ENCODE results near the gene B3GNT3.
"Not testable (repeated sequence)": the region's sequence is repeated elsewhere in the genome, so short reads cannot be mapped to it uniquely, and the experiment has no call there.

The B3GNT3 gene

DNA sequence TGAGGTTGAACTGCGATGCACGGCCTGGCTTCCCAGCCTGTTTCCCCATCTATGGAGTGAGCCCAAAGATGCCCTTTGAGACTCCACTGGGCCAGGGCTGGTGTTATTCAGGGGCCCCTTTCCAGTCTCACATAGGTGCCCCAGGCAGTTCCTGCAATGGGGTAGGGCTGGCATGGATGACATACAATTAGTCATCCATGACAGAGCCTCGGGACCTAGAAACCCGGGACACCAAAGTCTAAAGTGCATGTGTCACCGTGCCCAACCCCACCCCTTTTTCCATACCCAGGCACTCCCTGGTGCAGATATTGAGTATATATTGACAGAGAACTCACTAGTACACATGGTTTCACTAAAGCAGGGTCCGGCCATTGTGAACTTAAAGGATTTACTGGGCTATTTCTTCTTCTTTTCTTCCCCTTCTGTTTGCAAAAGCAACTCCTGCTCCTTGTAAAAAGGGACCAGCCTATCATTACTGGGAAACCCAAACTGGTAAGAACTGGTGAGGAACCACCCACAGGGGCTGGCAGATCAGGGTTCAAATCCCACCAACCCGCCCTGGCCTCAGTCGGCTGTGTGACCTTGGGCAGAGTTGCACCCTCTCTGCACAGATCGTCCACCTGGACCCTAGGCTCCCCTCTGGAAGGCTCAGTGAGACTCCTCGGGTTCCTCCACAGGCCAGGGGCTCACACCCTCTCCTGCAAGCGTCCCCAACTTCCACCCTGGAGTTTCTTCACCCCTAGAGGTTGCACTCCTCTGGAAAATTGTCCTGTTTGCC is 2.7 kb downstream of the B3GNT3 start:
- DNase-seq (ENCODE audit: low spot score), result peak; percentile 92

GRCh38 chr19:17798599-17798998 is 3.7 kb downstream of the B3GNT3 start:
- not testable (repeated sequence) for DNase-seq (ENCODE audit: low spot score)

DNA sequence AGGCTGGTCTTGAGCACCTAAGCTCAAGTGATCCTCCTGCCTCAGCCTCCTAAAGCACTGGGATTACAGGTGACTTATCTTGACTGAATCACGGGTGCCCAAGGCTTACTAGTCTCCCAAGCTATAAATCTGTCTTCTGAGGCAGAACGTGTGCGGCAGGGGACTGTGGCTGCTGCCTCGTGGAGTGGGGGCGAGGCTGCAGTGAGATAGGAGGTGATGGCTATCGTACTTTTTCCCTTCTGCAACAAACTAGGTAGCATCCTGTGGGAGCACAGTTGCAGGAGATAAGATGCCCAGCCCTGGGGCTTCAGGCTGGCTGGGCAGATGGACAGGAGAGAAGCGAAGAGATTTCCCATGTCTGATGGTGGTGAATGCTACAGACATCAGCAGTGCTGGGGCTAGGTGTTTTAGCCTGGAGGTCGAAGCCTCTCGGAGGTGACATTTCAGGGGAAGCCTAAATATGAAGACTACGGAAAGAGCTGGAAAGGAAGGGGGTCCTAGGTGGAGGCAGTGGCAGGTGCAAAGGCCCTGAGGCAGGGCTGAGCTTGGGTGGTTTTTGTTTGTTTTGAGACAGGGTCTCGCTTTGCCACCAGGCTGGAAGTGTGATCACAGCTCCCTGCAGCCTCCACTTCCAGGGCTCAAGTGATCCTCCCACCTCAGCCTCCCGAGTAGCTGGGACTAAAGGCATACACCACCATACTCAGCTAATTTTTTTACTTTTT is 7.4 kb downstream of the B3GNT3 start:
- DNase-seq (ENCODE audit: low spot score), result no peak

- no peak for DNase-seq (ENCODE audit: low spot score)
These were observed 8.4 kb downstream of the B3GNT3 start for GRCh38 chr19:17803264-17803896.

DNA sequence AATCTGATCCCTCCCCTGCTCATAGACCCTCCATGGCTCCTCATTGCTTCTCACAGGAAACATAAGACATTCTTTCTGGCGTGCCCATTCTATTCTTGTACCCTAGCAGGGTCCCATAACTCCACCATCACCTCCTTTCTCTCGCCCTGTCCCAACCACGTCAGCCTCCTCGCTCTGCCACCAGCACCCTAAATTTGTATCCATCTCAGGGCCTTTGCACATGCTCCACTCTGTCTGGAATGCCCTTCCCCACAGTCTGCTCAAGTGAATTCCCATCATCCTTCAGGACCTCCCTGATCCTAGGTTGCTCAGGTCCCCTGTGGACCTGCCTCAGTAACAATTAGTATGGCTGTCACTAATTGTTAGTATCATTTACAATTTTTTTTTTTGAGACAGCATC is 10.5 kb downstream of the B3GNT3 start:
- DNase-seq (ENCODE audit: low spot score), result no peak

GRCh38 chr19:17806945-17807344 is 12.0 kb downstream of the B3GNT3 start:
- peak; percentile 41 for DNase-seq (ENCODE audit: low spot score)

DNA sequence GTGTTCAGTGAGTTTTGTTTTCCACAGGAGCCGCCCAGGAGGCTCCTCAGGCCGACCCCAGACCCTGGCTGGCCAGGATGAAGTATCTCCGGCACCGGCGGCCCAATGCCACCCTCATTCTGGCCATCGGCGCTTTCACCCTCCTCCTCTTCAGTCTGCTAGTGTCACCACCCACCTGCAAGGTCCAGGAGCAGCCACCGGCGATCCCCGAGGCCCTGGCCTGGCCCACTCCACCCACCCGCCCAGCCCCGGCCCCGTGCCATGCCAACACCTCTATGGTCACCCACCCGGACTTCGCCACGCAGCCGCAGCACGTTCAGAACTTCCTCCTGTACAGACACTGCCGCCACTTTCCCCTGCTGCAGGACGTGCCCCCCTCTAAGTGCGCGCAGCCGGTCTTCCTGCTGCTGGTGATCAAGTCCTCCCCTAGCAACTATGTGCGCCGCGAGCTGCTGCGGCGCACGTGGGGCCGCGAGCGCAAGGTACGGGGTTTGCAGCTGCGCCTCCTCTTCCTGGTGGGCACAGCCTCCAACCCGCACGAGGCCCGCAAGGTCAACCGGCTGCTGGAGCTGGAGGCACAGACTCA is 12.9 kb downstream of the B3GNT3 start:
- no peak for DNase-seq (ENCODE audit: low spot score)

DNA sequence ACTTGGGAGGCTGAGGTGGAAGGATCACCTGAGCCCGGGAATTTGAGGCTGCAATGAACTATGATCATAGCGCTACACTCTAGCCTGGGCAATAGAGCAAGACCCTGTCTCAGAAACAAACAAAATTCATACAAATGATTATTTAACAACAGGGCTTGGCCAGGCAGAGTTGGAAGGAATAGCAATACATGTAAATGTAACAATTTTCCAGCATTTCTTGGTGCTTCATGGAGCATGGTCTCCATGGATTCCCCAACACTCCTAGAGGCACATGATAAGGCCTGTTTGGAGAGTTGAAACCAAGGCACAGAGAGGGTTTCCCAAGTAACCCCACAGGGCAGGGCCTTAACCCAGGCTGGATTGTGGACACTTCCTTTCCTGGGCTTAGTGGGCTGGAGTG is 16.2 kb downstream of the B3GNT3 start:
- DNase-seq (ENCODE audit: low spot score), result no peak

DNA sequence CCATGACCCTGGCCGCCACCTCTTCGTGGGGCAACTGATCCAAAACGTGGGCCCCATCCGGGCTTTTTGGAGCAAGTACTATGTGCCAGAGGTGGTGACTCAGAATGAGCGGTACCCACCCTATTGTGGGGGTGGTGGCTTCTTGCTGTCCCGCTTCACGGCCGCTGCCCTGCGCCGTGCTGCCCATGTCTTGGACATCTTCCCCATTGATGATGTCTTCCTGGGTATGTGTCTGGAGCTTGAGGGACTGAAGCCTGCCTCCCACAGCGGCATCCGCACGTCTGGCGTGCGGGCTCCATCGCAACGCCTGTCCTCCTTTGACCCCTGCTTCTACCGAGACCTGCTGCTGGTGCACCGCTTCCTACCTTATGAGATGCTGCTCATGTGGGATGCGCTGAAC is 16.7 kb downstream of the B3GNT3 start:
- no peak for DNase-seq (ENCODE audit: low spot score)

- DNase-seq (ENCODE audit: low spot score), result no peak
These were observed 17.2 kb downstream of the B3GNT3 start for GRCh38 chr19:17812099-17812498.

- DNase-seq (ENCODE audit: low spot score), result no peak
These were observed 22.9 kb downstream of the B3GNT3 start for GRCh38 chr19:17817668-17818363.

DNA sequence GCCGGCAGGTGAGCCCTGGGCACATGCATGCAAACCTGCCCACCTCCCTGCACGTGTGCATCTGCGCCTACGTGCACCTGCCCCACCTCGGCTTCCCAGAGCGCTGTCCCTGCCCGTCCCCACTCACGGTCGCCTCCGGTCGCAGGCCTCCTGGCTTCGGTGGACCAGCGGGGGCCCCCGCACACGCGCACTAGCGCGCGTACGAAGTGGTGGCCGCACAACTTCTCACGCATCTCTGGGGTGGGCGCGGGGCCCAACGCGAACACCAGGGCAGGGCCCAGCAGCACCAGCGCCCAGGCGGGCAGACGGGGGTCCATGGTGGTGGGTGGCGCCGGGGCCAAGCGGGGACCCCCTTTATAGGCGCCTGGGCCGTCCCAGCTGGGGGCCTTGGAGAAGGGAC is 26.3 kb downstream of the B3GNT3 start, which contains the start of gene INSL3:
INSL3 (minus strand) TSS at position 330 of the 400 bp plus-strand sequence; CDS start at position 317, 13 bp downstream.
- DNase-seq (ENCODE audit: low spot score), result no peak

- DNase-seq (ENCODE audit: low spot score), result no peak
These were observed 29.4 kb downstream of the B3GNT3 start for GRCh38 chr19:17824339-17824738.

DNA sequence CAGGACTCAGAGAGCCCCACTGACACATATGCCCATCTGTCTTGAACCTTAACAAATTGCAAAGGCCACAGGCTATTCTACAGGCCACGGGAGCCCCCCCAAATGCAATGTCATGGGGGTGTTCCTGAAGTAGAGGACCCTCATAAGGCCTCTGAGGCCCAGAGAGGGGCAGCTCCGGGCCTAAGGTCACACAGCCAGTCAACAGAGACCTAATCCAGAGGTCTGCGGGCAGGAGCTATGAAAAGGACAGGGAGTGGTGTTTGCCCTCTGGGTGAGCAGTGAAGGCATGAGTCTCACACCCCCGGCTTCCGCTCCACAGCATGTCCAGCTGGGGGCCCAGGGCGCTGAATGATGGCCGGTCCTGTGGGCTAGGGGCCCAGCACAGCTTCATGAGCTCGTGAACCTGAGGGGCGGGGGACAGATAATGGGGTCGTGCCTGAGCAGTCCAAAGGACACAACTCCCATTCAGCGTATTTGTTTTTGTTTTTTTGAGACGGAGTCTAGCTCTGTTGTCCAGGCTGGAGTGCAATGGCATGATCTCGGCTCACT is 31.6 kb downstream of the B3GNT3 start:
- DNase-seq (ENCODE audit: low spot score), result no peak

DNA sequence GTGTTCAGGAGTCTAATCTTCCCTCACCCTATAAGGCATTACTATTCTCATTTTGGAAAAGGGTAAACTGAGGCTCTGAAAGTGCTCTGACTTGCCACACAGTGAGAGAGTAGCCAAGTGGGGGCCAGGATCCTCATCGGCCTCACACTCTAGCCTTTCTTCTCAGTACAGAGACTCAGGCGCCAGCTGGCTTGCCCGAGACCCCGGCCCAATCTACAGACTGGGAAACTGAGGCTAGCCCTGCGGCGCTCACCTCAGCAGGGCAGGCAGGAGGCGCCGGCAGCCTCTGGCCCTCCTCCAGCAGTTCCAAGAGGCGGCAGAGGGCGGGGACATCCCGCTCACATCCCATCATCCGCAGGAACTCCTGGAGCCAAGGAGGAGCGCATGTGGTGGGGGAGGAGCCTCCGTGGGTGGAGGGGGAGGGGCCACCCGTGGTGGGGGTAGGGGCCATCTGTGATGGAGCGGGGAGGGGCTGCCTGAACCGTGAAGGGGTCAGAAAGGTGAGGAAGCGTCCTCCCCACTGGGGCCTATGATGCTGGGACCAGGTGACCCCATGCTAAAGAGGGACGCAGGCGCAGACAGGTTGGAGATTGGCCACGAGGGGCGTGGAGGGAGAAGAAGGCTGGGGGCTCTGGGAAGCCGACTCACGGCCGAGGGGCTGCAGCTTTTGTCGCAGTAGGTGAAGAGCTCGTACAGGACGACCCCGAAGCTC is 35.1 kb downstream of the B3GNT3 start:
- DNase-seq (ENCODE audit: low spot score), result peak; percentile 74

DNA sequence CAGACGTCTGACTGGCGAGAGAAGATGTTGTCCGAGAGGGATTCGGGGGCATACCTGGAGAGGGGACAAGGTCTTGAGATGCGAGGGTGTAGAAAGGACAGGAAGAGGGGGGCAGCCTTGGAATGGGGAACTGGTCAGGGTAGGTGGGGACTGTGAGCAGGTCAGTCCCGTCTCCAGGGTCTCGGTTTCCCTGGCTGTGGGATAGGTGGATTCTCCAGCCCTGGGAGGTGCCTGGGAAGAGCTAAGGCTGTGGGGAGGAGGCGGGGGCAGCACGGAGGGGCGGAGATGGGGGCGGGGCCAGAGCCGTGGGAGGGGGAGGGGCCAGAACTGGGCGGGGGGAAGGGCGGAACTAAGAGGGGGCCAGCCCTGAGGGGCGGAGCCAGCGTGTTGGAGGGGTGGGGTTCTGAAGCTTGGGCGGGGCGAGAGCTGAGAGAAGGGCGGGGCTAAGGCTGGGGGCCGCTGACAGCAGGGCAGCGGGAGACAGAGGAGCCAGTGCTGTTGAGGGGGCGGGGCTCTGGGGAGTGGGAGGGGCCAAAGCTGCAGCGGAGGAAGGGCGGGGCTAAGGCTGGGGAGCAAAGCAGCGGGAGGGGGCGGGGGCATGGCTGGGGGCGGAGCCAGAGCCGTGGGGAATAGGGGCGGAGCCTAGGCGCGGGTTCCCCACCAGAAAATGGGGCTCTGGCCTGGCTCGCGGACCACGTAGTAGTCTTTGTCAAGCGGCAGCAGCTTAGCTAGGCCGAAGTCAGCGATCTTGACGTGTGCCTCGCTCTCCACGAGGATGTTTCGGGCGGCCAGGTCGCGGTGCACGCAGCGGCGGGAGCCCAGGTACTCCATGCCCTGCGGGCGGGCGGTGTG is 35.9 kb downstream of the B3GNT3 start:
- peak; percentile 83 for DNase-seq (ENCODE audit: low spot score)

- DNase-seq (ENCODE audit: low spot score), result no peak
These were observed 36.5 kb downstream of the B3GNT3 start for GRCh38 chr19:17831419-17831888.

DNA sequence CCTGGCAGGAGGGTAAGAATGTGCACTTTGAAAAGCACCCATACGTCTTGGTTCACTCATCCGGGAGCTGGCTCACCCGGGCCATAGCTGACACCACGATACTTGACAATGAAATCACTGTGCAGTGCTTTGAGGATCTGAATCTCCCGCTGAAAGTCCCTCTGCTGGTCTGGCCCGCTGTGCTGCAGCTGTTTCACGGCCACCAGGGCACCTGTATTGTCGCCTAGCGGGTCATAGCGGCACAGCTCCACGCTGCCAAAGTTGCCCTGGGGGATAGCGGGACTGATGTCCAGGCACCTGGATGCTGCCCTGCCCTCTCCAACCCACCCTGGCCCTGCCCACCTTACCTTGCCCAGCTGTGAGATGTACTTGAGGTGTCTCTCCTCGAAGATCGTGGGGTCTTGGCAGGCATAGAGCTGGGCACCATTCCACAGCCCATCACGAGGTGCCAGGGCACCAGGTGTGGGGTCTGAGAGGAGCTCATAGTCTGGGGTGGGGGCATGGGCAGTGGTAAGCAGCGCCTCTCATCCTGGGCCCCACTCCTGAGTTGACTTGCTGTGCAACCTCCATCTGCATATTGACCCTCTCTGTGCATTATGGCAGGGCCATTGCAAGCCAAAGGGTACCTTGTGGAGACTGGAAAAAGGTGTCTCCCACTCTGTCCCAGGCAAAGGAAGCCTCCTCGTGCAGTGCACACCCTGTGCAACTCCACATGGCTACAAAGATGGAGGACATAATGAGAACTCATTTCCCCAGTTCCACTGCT is 37.7 kb downstream of the B3GNT3 start:
- DNase-seq (ENCODE audit: low spot score), result no peak

All from kidney tubule cell (primary cell).